ENCODE data around the gene EFCAB6. TPM values are rescaled to one million over a fixed set of nuclear protein-coding genes. Genes with fewer than 3 reads are reported as not detected.

The EFCAB6 gene, protein sequence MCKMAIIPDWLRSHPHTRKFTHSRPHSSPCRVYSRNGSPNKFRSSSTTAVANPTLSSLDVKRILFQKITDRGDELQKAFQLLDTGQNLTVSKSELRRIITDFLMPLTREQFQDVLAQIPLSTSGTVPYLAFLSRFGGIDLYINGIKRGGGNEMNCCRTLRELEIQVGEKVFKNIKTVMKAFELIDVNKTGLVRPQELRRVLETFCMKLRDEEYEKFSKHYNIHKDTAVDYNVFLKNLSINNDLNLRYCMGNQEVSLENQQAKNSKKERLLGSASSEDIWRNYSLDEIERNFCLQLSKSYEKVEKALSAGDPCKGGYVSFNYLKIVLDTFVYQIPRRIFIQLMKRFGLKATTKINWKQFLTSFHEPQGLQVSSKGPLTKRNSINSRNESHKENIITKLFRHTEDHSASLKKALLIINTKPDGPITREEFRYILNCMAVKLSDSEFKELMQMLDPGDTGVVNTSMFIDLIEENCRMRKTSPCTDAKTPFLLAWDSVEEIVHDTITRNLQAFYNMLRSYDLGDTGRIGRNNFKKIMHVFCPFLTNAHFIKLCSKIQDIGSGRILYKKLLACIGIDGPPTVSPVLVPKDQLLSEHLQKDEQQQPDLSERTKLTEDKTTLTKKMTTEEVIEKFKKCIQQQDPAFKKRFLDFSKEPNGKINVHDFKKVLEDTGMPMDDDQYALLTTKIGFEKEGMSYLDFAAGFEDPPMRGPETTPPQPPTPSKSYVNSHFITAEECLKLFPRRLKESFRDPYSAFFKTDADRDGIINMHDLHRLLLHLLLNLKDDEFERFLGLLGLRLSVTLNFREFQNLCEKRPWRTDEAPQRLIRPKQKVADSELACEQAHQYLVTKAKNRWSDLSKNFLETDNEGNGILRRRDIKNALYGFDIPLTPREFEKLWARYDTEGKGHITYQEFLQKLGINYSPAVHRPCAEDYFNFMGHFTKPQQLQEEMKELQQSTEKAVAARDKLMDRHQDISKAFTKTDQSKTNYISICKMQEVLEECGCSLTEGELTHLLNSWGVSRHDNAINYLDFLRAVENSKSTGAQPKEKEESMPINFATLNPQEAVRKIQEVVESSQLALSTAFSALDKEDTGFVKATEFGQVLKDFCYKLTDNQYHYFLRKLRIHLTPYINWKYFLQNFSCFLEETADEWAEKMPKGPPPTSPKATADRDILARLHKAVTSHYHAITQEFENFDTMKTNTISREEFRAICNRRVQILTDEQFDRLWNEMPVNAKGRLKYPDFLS (N-terminal part only)
- 0.65 TPM for polyA plus RNA-seq (2013, experiment 1 of 2)
- polyA plus RNA-seq (2013, experiment 2 of 2) = 0.82 TPM

DNA sequence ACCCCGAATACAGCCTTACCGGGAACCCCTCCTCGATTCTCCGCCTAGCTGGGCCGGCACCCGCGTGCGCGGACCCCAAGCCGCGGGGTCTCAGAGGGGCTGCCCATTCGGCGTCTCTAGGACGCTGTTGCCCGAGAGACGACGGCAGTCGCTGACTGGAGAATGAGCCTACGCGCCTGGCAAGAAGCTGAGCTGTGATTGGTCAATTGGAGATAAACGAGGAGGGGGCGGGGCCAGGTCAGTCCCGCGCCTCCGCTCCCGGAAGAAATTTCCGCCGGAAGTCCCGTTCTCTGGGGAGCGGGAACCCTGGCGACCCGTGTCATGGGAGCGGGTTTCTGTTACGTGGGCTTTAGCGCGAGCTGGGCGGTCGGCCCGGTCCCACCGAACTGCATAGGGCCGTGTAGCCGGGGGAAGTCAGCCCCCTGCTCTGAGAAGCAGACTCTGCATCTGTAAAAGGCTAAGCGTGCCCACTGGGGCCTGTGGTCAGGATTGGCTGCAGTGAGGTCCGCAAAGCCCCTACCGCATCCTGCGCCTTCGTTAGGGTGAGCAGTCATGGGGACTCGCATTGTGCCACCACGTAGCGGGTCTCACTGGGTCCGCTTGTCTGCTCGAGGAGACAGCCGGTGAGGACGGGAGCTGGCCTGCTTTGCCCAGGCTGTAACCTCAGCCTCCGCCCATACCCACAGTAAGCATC lies at the start of gene EFCAB6:
Gene EFCAB6 (minus strand): TSS at position 157 of the 694 bp plus-strand sequence. CDS start 29,987 bp downstream, outside the sequence.
- peak within 1 kb of the TSS; percentile 80 for H3K27ac ChIP-seq (ENCODE audit: low read depth, low read length)
- no peaks in the 10 kb centered on the region for H3K9me3 ChIP-seq (ENCODE audit: insufficient read depth, low read depth, low read length)
- H3K36me3 ChIP-seq (ENCODE audit: insufficient read depth, low read length) = no peaks in the 10 kb centered on the region
- H3K4me3 ChIP-seq (ENCODE audit: low read length) = peak within 1 kb of the TSS; percentile 77
- H3K4me1 ChIP-seq (ENCODE audit: insufficient read depth, low read length) = peaks cover 10% of the 10 kb centered on the region
- WGBS = 1% methylated on average over 55 of the region's 55 CpGs
- no peaks in the 10 kb centered on the region for H3K27me3 ChIP-seq (ENCODE audit: insufficient read depth, low read length)
- peak within 1 kb of the TSS; percentile 90 for H3K9ac ChIP-seq (ENCODE audit: low read depth, low read length)

DNA sequence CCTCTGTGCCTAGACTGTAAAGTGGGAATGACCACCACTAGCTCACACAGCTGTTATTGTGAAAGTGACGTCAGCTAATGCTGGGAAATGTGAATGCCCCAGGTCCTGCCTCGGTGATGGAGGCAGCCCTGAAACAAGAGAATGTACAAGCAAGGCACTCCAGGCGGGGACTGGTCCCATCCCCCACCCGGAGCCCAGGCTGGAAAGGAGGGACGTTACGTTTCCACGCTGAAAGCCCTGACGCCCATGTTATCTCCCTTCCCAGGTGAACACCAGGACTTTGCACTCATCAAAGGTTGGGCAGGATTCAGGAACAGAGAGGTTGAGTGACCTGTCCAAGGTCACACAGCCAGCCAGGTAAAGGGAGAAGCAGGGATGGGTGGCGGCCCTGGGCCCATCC lies 49.4 kb upstream of the EFCAB6 start:
- Histone ChIP-seq H3K4me3 (ENCODE audit: low read length) (peak overlapping the region; percentile 71), H3K27me3 (ENCODE audit: insufficient read depth, low read length) (peaks cover 3% of the 10 kb centered on the region; the same call in 1 of the 2 replicates)
- WGBS = 28% methylated on average over 9 of the region's 9 CpGs

DNA sequence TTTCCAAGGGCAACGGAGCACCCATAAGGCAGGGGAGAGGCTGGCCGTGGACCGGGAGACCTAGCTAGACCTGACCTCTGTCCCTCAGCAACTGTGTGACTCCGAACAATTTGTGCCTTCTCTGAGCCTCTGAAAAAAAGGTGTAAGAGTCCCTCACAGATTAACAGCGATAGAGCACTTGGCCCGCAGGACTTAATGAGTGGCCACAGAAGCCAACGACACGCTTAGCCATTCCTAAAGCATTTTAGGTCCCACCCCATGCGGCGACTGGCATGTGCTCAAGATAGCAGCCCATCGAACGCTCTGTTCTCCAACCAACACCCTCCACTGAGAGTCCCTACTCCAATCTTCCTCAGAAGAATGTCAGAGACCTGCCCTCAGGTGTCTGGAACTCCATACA lies 48.7 kb upstream of the EFCAB6 start:
- Histone ChIP-seq H3K4me1 (ENCODE audit: insufficient read depth, low read length) (peaks cover 14% of the 10 kb centered on the region; the same call in 1 of the 2 replicates), H3K27me3 (ENCODE audit: insufficient read depth, low read length) (peaks cover 3% of the 10 kb centered on the region; the same call in 1 of the 2 replicates), H3K27ac (ENCODE audit: low read depth, low read length) (no peak overlapping the region), H3K4me3 (ENCODE audit: low read length) (peak overlapping the region; percentile 71; the same call in 1 of the 2 replicates), H3K9ac (ENCODE audit: low read depth, low read length) (no peak overlapping the region), H3K9me3 (ENCODE audit: insufficient read depth, low read depth, low read length) (peaks cover 2% of the 10 kb centered on the region; the same call in 1 of the 2 replicates), H3K36me3 (ENCODE audit: insufficient read depth, low read length) (no peaks in the 10 kb centered on the region)
- WGBS = 92% methylated on average over 12 of the region's 12 CpGs

More for the DNA sequence above, 49.4 kb upstream of the EFCAB6 start:
- Histone ChIP-seq H3K27ac (ENCODE audit: low read depth, low read length) (no peak overlapping the region), H3K4me1 (ENCODE audit: insufficient read depth, low read length) (peaks cover 14% of the 10 kb centered on the region; the same call in 1 of the 2 replicates), H3K9me3 (ENCODE audit: insufficient read depth, low read depth, low read length) (peaks cover 2% of the 10 kb centered on the region; the same call in 1 of the 2 replicates), H3K9ac (ENCODE audit: low read depth, low read length) (no peak overlapping the region), H3K36me3 (ENCODE audit: insufficient read depth, low read length) (no peaks in the 10 kb centered on the region)

DNA sequence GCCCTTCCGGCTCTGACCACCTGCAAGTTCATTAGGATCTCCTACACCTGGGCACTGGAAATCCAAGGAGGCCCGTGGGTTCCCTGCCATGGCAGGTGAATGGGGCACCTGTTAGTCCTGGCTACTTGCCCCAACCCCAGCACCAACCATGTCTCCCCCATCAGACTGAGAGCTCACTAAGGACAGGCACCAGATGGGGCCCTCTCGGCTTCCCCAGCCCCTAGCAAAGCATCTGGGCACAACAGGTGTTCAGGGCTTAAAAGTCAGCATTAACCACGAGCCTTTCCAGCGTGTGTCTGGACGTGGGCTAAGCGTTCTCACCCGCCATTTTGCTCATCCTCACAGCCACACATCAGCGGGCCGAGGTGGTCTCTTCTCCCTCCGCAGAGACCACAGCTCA lies 48.0 kb upstream of the EFCAB6 start:
- Histone ChIP-seq H3K27me3 (ENCODE audit: insufficient read depth, low read length) (peaks cover 3% of the 10 kb centered on the region; the same call in 1 of the 2 replicates), H3K4me3 (ENCODE audit: low read length) (no peak overlapping the region)

DNA sequence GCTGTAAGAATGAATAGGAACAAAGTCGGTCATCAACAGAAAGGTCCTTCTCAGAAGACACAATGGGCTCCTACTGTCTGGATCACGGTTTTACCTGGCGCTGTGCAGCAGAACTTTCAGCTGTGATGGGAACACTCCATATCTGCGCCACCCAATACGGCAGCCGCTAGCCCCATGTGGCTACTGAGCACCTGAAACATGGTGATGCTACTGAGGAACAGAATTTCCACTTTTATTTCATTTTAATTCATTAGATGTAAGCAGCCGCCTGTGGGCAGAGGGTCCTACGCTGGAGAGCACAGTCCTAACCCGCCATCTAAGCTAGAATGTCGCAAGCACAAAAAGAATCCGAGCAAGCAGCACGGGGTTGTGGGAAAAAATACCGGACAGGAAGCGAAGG lies 47.5 kb upstream of the EFCAB6 start:
- H3K4me1 ChIP-seq (ENCODE audit: insufficient read depth, low read length) = peaks cover 14% of the 10 kb centered on the region; the same call in 1 of the 2 replicates
- H3K4me3 ChIP-seq (ENCODE audit: low read length) = no peak overlapping the region
- H3K36me3 ChIP-seq (ENCODE audit: insufficient read depth, low read length) = no peaks in the 10 kb centered on the region
- peaks cover 3% of the 10 kb centered on the region; the same call in 1 of the 2 replicates for H3K27me3 ChIP-seq (ENCODE audit: insufficient read depth, low read length)
- no peak overlapping the region for H3K27ac ChIP-seq (ENCODE audit: low read depth, low read length)
- peaks cover 2% of the 10 kb centered on the region; the same call in 1 of the 2 replicates for H3K9me3 ChIP-seq (ENCODE audit: insufficient read depth, low read depth, low read length)
- 89% methylated on average over 14 of the region's 14 CpGs for WGBS
- no peak overlapping the region for H3K9ac ChIP-seq (ENCODE audit: low read depth, low read length)

More for the DNA sequence above, 48.0 kb upstream of the EFCAB6 start:
- no peak overlapping the region for H3K27ac ChIP-seq (ENCODE audit: low read depth, low read length)
- 92% methylated on average over 11 of the region's 11 CpGs for WGBS
- peaks cover 2% of the 10 kb centered on the region; the same call in 1 of the 2 replicates for H3K9me3 ChIP-seq (ENCODE audit: insufficient read depth, low read depth, low read length)
- no peak overlapping the region for H3K9ac ChIP-seq (ENCODE audit: low read depth, low read length)
- H3K36me3 ChIP-seq (ENCODE audit: insufficient read depth, low read length) = no peaks in the 10 kb centered on the region
- H3K4me1 ChIP-seq (ENCODE audit: insufficient read depth, low read length) = peaks cover 14% of the 10 kb centered on the region; the same call in 1 of the 2 replicates

DNA sequence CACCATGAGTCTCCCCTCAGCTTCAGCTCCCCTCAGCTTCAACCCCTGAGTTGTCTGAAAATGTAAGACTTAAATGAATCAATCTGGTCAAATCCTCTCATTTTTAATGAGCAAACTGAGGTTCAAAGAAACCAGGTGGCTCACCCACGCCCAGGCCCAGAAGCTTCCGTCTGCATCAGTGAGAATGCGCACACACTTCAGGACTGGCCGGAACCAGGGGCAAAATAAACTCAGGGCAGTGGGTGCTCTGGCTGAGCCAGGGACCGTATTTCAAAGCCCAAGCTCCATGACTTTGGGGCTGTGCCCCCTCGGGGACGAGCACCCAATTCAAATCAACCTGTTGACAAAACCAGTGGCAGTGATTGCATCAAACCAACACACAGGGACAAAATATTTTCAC lies 47.1 kb upstream of the EFCAB6 start:
- Histone ChIP-seq H3K4me3 (ENCODE audit: low read length) (no peak overlapping the region), H3K4me1 (ENCODE audit: insufficient read depth, low read length) (peaks cover 14% of the 10 kb centered on the region; the same call in 1 of the 2 replicates), H3K9ac (ENCODE audit: low read depth, low read length) (no peak overlapping the region), H3K27ac (ENCODE audit: low read depth, low read length) (no peak overlapping the region), H3K9me3 (ENCODE audit: insufficient read depth, low read depth, low read length) (peaks cover 2% of the 10 kb centered on the region; the same call in 1 of the 2 replicates), H3K27me3 (ENCODE audit: insufficient read depth, low read length) (peaks cover 3% of the 10 kb centered on the region; the same call in 1 of the 2 replicates), H3K36me3 (ENCODE audit: insufficient read depth, low read length) (no peaks in the 10 kb centered on the region)
- 93% methylated on average over 7 of the region's 7 CpGs for WGBS

DNA sequence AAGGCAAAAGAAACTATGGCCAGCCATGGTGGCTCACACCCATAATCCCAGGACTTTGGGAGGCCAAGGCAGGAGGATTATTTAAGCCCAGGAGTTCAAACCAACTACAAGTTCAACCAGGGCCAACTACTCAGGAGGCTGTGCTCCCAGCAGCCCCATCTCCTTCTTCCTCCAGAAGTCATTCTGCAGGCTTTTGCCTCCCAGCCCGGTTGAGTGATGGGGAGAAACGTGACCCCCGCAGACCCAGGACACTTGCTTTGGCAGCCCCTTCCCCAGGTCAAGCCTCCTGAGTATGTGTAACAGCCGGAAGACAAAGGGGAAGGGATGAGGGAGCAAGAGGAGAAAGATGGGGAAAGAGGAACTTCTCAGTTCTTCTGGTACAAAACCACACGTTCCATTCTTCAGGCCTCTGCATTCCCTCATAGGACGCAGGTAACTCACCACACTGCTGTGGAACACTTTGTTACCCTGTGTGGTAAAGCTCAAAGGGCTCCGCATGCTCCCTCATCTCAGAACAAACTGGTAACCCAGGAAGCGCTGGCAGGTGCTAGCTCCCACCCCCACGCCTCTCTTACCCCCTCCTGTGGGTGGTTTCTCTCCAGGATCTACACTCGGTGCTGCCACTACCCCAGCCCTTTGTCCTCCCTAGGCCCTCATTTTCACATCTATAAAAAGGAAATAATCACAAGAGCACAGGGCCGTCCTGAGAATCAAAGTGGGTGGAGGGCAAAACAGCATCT lies 46.2 kb upstream of the EFCAB6 start:
- 78% methylated on average over 11 of the region's 11 CpGs for WGBS
- no peak overlapping the region for H3K9ac ChIP-seq (ENCODE audit: low read depth, low read length)
- peaks cover 2% of the 10 kb centered on the region; the same call in 1 of the 2 replicates for H3K9me3 ChIP-seq (ENCODE audit: insufficient read depth, low read depth, low read length)
- H3K27ac ChIP-seq (ENCODE audit: low read depth, low read length) = no peak overlapping the region
- no peak overlapping the region for H3K4me3 ChIP-seq (ENCODE audit: low read length)
- peaks cover 14% of the 10 kb centered on the region; the same call in 1 of the 2 replicates for H3K4me1 ChIP-seq (ENCODE audit: insufficient read depth, low read length)
- no peaks in the 10 kb centered on the region for H3K36me3 ChIP-seq (ENCODE audit: insufficient read depth, low read length)
- H3K27me3 ChIP-seq (ENCODE audit: insufficient read depth, low read length) = peaks cover 3% of the 10 kb centered on the region; the same call in 1 of the 2 replicates

DNA sequence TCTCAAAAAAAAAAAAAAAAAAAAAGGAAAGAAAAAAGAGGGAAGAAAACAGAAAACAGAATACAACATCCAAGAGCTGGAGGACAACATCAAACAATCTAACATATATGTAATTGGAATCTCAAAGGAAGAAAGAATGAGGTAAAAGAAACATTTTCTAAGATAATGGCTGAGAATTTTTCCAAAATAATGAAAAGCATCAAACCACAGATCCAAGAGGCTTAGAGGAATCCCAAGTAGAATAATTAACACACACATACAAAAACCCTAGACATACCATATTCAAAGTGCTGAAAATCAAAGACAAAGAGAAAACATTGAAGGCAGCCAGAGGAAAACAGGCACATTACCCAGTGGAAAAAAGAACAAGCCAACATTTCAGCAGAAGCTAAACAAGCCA lies 45.3 kb upstream of the EFCAB6 start:
- Histone ChIP-seq H3K4me3 (ENCODE audit: low read length) (no peak overlapping the region), H3K27ac (ENCODE audit: low read depth, low read length) (no peak overlapping the region), H3K27me3 (ENCODE audit: insufficient read depth, low read length) (no peaks in the 10 kb centered on the region; the same call in 1 of the 2 replicates), H3K9me3 (ENCODE audit: insufficient read depth, low read depth, low read length) (peaks cover 2% of the 10 kb centered on the region; the same call in 1 of the 2 replicates), H3K36me3 (ENCODE audit: insufficient read depth, low read length) (no peaks in the 10 kb centered on the region), H3K9ac (ENCODE audit: low read depth, low read length) (no peak overlapping the region), H3K4me1 (ENCODE audit: insufficient read depth, low read length) (peaks cover 14% of the 10 kb centered on the region; the same call in 1 of the 2 replicates)

DNA sequence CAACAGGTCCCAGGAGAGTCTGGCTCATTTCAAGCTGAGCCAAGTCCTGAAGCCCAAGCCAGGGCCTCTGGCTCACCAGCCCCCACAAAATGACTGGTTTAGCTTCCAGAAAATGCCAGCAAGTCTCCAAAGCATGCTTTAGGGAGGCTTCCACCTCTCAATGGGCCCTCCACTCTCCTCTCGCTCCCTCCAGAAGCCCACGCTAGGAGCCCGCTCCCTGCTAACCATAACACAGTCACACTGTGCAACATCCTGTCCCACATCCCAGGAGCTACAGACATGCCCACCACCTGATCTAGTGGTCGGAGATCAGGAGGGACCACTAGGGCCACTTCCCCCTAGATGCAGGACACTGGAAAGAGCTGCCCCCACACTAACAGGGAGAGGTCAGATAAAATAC lies 43.3 kb upstream of the EFCAB6 start:
- WGBS = 97% methylated on average over 4 of the region's 4 CpGs
- Histone ChIP-seq H3K27ac (ENCODE audit: low read depth, low read length) (no peak overlapping the region), H3K9ac (ENCODE audit: low read depth, low read length) (no peak overlapping the region), H3K36me3 (ENCODE audit: insufficient read depth, low read length) (no peaks in the 10 kb centered on the region), H3K9me3 (ENCODE audit: insufficient read depth, low read depth, low read length) (peaks cover 2% of the 10 kb centered on the region; the same call in 1 of the 2 replicates), H3K27me3 (ENCODE audit: insufficient read depth, low read length) (no peaks in the 10 kb centered on the region), H3K4me1 (ENCODE audit: insufficient read depth, low read length) (0 out of 2 replicates have a peak, but pooled peaks cover 6% of the 10 kb centered on the region), H3K4me3 (ENCODE audit: low read length) (no peak overlapping the region)
